Peyer's patch (tissue), 4 donors: ENCODE results near the gene ZC3H13.

ENCODE experiments used
- CTCF ChIP-seq, 6 experiments: fragments of 450-650 bp in 4 of 6; fragments of 200-600 bp in 2 of 6; sonication (generic) in 1 of 6; IDR thresholded peaks; one replicate each; pipeline ENCODE4 v1.5.1; 2017 to 2019; ENCODE audit warnings: antibody characterized with exemption in 6 of 6, mild to moderate bottlenecking in 3 of 6, moderate library complexity in 1 of 6
- POLR2A ChIP-seq, 2 donors: fragments of 450-650 bp; IDR thresholded peaks; one replicate each; pipeline ENCODE4 v1.5.1; 2017; ENCODE audit warnings: antibody characterized with exemption in 2 of 2, mild to moderate bottlenecking in 2 of 2, moderate library complexity in 2 of 2

- TF ChIP-seq CTCF (IDR thresholded peaks at IDR 0.05) (no peak), POLR2A (IDR thresholded peaks at IDR 0.05) (no peak)
These were observed 23.3 kb upstream of the ZC3H13 start for GRCh38 chr13:46075811-46076210.
